ENCODE results near the gene STARD10. TPM values are rescaled to one million over a fixed set of nuclear protein-coding genes. Genes with fewer than 3 reads are reported as not detected.
A peak's percentile ranks its signal among the peaks of the same experiment; 100 is the strongest.

Gene STARD10
- total RNA-seq, 1 experiment from 2014 or later, result 58.4 TPM

GRCh38 chr11:72738199-72739141 is 55.4 kb downstream of the STARD10 start:
- BruUV-seq (replicated peaks), result no TSS peak
- H3K4me3 ChIP-seq (replicated peaks in 1 of 2; ENCODE audit: low read depth in 1 of 2, low read length in 2 of 2), result no peak overlapping the region
- no peak for DNase-seq (ENCODE audit: low read depth, low spot score)
- TF ChIP-seq ZNF274 (IDR thresholded peaks at IDR 0.05; ENCODE audit: low read depth, low read length) (no peak), SIN3A (IDR thresholded peaks at IDR 0.05; ENCODE audit: low read depth) (no peak), ELF1 (IDR thresholded peaks at IDR 0.05; ENCODE audit: borderline replicate concordance, low read depth) (no peak), EZH2phosphoT487 (IDR thresholded peaks at IDR 0.05; ENCODE audit: borderline replicate concordance) (no peak)
- no peak overlapping the region for H2AFZ ChIP-seq (ENCODE audit: low read depth, low read length, poor library complexity, severe bottlenecking)
- H3K36me3 ChIP-seq (ENCODE audit: control insufficient read depth in 1 of 2, insufficient read depth in 2 of 2, low read length in 2 of 2), result no peaks in the 10 kb centered on the region
- H4K20me1 ChIP-seq (ENCODE audit: insufficient read depth), result no peaks in the 10 kb centered on the region
- no peaks in the 10 kb centered on the region for H3K27me3 ChIP-seq (ENCODE audit: insufficient read depth, low read length)
- H3K79me2 ChIP-seq (ENCODE audit: insufficient read depth, low read length), result peaks cover 5% of the 10 kb centered on the region; the same call in 1 of the 2 replicates
- H3K9me2 ChIP-seq (ENCODE audit: insufficient read depth), result no peaks in the 10 kb centered on the region
- no peak overlapping the region for H3K9ac ChIP-seq (ENCODE audit: low read length)
- H3K4me1 ChIP-seq (ENCODE audit: control insufficient read depth in 1 of 2, insufficient read depth in 2 of 2, low read length in 2 of 2), result peaks cover 25 to 78% of the 10 kb centered on the region in 2 experiments
- H3K9me3 ChIP-seq (ENCODE audit: control insufficient read depth in 1 of 2, insufficient read depth in 1 of 2, low read depth in 1 of 2, low read length in 2 of 2), result no peaks in the 10 kb centered on the region
- H3K4me2 ChIP-seq (ENCODE audit: low read length), result 0 out of 2 replicates have a peak overlapping the region, but pooled peaks have one; percentile 14
- 0 out of 2 replicates have a peak, but pooled peaks have one; percentile 23 for ATAC-seq
- ChIA-PET RAD21 (ENCODE audit: low non-redundant PET in 1 of 2, low total read pairs in 2 of 2, uncharacterized antibody in 2 of 2, unreplicated experiment in 2 of 2) (interaction anchor here in 1 of 2 experiments (0.8 kb wide), 1 partner anchor 13 kb away, joined by 3 read pairs; no protein-coding TSS in a partner anchor), CTCF (no interaction called here), POLR2A (no interaction called here)
- no peak overlapping the region for H3K27ac ChIP-seq (ENCODE audit: low read depth, low read length)
- intact Hi-C loops (cut with micrococcal nuclease), result no loop called here

- Histone ChIP-seq H3K36me3 (ENCODE audit: control insufficient read depth in 1 of 2, insufficient read depth in 2 of 2, low read length in 2 of 2) (no peaks in the 10 kb centered on the region), H3K27me3 (ENCODE audit: insufficient read depth, low read length) (no peaks in the 10 kb centered on the region), H3K4me1 (ENCODE audit: control insufficient read depth in 1 of 2, insufficient read depth in 2 of 2, low read length in 2 of 2) (peaks cover 25 to 75% of the 10 kb centered on the region in 2 experiments), H3K9ac (ENCODE audit: low read length) (0 out of 2 replicates have a peak overlapping the region, but pooled peaks have one; percentile 12), H3K4me3 (replicated peaks in 1 of 2; ENCODE audit: low read depth in 1 of 2, low read length in 2 of 2) (no peak overlapping the region), H4K20me1 (ENCODE audit: insufficient read depth) (no peaks in the 10 kb centered on the region), H2AFZ (ENCODE audit: low read depth, low read length, poor library complexity, severe bottlenecking) (no peak overlapping the region), H3K4me2 (ENCODE audit: low read length) (peak overlapping the region; percentile 76), H3K79me2 (ENCODE audit: insufficient read depth, low read length) (peaks cover 2% of the 10 kb centered on the region; the same call in 1 of the 2 replicates), H3K27ac (ENCODE audit: low read depth, low read length) (no peak overlapping the region), H3K9me3 (ENCODE audit: control insufficient read depth in 1 of 2, insufficient read depth in 1 of 2, low read depth in 1 of 2, low read length in 2 of 2) (no peaks in the 10 kb centered on the region), H3K9me2 (ENCODE audit: insufficient read depth) (no peaks in the 10 kb centered on the region)
- DNase-seq (ENCODE audit: low read depth, low spot score), result no peak
- CTCF ChIA-PET, result no interaction called here
- ATAC-seq, result no peak
- no peak for TF ChIP-seq CTCF (IDR thresholded peaks at IDR 0.05 in 2 of 3, conservative IDR thresholded peaks at IDR 0.05 in 1 of 3; ENCODE audit: borderline replicate concordance in 1 of 3, insufficient read depth in 1 of 3, low read depth in 2 of 3, low read length in 2 of 3)
- no peak for TF ChIP-seq ELF1 (IDR thresholded peaks at IDR 0.05; ENCODE audit: borderline replicate concordance, low read depth)
- TF ChIP-seq ZNF274 (IDR thresholded peaks at IDR 0.05; ENCODE audit: low read depth, low read length), result no peak
- TF ChIP-seq RAD21 (IDR thresholded peaks at IDR 0.05; ENCODE audit: low read depth), result no peak
- TF ChIP-seq POLR2A (IDR thresholded peaks at IDR 0.05; ENCODE audit: borderline replicate concordance, extremely low read depth, insufficient read depth, insufficient read length), result no peak
- TF ChIP-seq, protein P1, sequence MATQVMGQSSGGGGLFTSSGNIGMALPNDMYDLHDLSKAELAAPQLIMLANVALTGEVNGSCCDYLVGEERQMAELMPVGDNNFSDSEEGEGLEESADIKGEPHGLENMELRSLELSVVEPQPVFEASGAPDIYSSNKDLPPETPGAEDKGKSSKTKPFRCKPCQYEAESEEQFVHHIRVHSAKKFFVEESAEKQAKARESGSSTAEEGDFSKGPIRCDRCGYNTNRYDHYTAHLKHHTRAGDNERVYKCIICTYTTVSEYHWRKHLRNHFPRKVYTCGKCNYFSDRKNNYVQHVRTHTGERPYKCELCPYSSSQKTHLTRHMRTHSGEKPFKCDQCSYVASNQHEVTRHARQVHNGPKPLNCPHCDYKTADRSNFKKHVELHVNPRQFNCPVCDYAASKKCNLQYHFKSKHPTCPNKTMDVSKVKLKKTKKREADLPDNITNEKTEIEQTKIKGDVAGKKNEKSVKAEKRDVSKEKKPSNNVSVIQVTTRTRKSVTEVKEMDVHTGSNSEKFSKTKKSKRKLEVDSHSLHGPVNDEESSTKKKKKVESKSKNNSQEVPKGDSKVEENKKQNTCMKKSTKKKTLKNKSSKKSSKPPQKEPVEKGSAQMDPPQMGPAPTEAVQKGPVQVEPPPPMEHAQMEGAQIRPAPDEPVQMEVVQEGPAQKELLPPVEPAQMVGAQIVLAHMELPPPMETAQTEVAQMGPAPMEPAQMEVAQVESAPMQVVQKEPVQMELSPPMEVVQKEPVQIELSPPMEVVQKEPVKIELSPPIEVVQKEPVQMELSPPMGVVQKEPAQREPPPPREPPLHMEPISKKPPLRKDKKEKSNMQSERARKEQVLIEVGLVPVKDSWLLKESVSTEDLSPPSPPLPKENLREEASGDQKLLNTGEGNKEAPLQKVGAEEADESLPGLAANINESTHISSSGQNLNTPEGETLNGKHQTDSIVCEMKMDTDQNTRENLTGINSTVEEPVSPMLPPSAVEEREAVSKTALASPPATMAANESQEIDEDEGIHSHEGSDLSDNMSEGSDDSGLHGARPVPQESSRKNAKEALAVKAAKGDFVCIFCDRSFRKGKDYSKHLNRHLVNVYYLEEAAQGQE (IDR thresholded peaks at IDR 0.05; ENCODE audit: low read depth), result no peak
- TF ChIP-seq YY1 (IDR thresholded peaks at IDR 0.05; ENCODE audit: extremely low read depth, insufficient replicate concordance, low read depth, low read length), result no peak
- TF ChIP-seq EGR1 (IDR thresholded peaks at IDR 0.05; ENCODE audit: low read depth), result no peak
- no peak for TF ChIP-seq SIN3A (IDR thresholded peaks at IDR 0.05; ENCODE audit: low read depth)
- TF ChIP-seq, protein P2, sequence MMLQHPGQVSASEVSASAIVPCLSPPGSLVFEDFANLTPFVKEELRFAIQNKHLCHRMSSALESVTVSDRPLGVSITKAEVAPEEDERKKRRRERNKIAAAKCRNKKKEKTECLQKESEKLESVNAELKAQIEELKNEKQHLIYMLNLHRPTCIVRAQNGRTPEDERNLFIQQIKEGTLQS (IDR thresholded peaks at IDR 0.05), result no peak
- intact Hi-C loops (cut with micrococcal nuclease), result no loop called here
- RAD21 ChIA-PET (ENCODE audit: low non-redundant PET in 1 of 2, low total read pairs in 2 of 2, uncharacterized antibody in 2 of 2, unreplicated experiment in 2 of 2), result no interaction called here
- POLR2A ChIA-PET, result no interaction called here
- BruUV-seq (replicated peaks), result no TSS peak
Measured at GRCh38 chr11:72737336-72737735, 56.5 kb downstream of the STARD10 start.

All from HCT116 (cell line).